CD14-positive monocyte (primary cell): ENCODE measurements around the gene CDK16. TPM values are rescaled to one million over a fixed set of nuclear protein-coding genes. Genes with fewer than 3 reads are reported as not detected.

Source experiments
- DNase-seq, 3 donors: peaks; one replicate each; pipeline ENCODE4 v3.0.0-alpha.2; 2011 to 2022
- H2AFZ ChIP-seq: 2 replicates; pipeline ENCODE4 v1.6.0; 2012; ENCODE audit warnings: mild to moderate bottlenecking, low read depth, low read length, inconsistent platforms; ENCODE audit not compliant: insufficient read depth, poor library complexity, severe bottlenecking
- H3K27ac ChIP-seq, 2 donors: 1 replicate in 1 of 2; 2 replicates in 1 of 2; pipeline ENCODE4 v1.5.1; 2012 to 2013; ENCODE audit warnings: low read length in 2 of 2, control low read depth in 1 of 2, inconsistent platforms in 1 of 2, low read depth in 1 of 2, mild to moderate bottlenecking in 1 of 2
- H3K27me3 ChIP-seq, 2 donors: one replicate each; pipeline versions ENCODE4 v1.6.0 to v1.6.1; 2011 to 2013; ENCODE audit warnings: low read length in 2 of 2; ENCODE audit not compliant: control insufficient read depth in 2 of 2, insufficient read depth in 2 of 2
- H3K36me3 ChIP-seq, 2 donors: replicated peaks in 1 of 2; 1 replicate in 1 of 2; 2 replicates in 1 of 2; pipeline versions ENCODE4 v1.5.1 to v1.6.1; 2012 to 2013; ENCODE audit warnings: low read length in 2 of 2, control low read depth in 1 of 2, inconsistent platforms in 1 of 2, mild to moderate bottlenecking in 1 of 2; ENCODE audit not compliant: insufficient read depth in 2 of 2, control insufficient read depth in 1 of 2
- H3K4me1 ChIP-seq, 2 donors: 1 replicate in 1 of 2; 2 replicates in 1 of 2; pipeline versions ENCODE4 v1.5.1 to v1.6.1; 2012 to 2013; ENCODE audit warnings: low read length in 2 of 2, control low read depth in 1 of 2, inconsistent platforms in 1 of 2, mild to moderate bottlenecking in 1 of 2, moderate library complexity in 1 of 2; ENCODE audit not compliant: insufficient read depth in 2 of 2, control insufficient read depth in 1 of 2
- H3K4me2 ChIP-seq: replicated peaks from 2 replicates; pipeline ENCODE3; 2012; ENCODE audit warnings: low read length, moderate library complexity, mild to moderate bottlenecking; ENCODE audit not compliant: poor library complexity, severe bottlenecking; ENCODE audit errors: extremely low read depth
- H3K4me3 ChIP-seq, 3 experiments: fragments of 200-600 bp in 1 of 3; sonication (generic) in 1 of 3; replicated peaks in 1 of 3; 1 replicate in 2 of 3; 2 replicates in 1 of 3; pipeline ENCODE4 v1.5.1; 2011 to 2013; ENCODE audit warnings: low read length in 3 of 3, mild to moderate bottlenecking in 3 of 3, control low read depth in 2 of 3, low read depth in 2 of 3, inconsistent platforms in 1 of 3, moderate library complexity in 1 of 3
- H3K79me2 ChIP-seq: 2 replicates; pipeline ENCODE4 v1.6.0; 2012; ENCODE audit warnings: mild to moderate bottlenecking, control low read depth, inconsistent platforms, low read length, moderate library complexity; ENCODE audit not compliant: insufficient read depth
- H3K9ac ChIP-seq: 2 replicates; pipeline ENCODE4 v1.6.0; 2017; ENCODE audit warnings: low read length, mild to moderate bottlenecking; ENCODE audit not compliant: insufficient read depth, poor library complexity, severe bottlenecking
- H3K9me3 ChIP-seq, 2 donors: replicated peaks in 1 of 2; 1 replicate in 1 of 2; 2 replicates in 1 of 2; pipeline versions ENCODE4 v1.5.1 to v1.6.1; 2012 to 2013; ENCODE audit warnings: low read length in 2 of 2, control low read depth in 1 of 2; ENCODE audit not compliant: control insufficient read depth in 1 of 2, insufficient read depth in 1 of 2
- H4K20me1 ChIP-seq: 2 replicates; pipeline ENCODE4 v1.6.0; 2012; ENCODE audit warnings: mild to moderate bottlenecking, low read length, control low read depth, moderate library complexity; ENCODE audit not compliant: insufficient read depth
- H3K27ac Mint-ChIP-seq, 7 donors: one replicate each; pipeline ENCODE4 v1.8.0; 2020; ENCODE audit warnings: mild to moderate bottlenecking in 7 of 7, mixed read lengths in 7 of 7, moderate library complexity in 6 of 7, inconsistent platforms in 2 of 7
- H3K27me3 Mint-ChIP-seq, 3 donors: one replicate each; pipeline ENCODE4 v1.8.0; 2021 to 2022; ENCODE audit warnings: low read depth in 3 of 3, mild to moderate bottlenecking in 3 of 3, mixed read lengths in 3 of 3, moderate library complexity in 3 of 3, inconsistent platforms in 1 of 3
- H3K36me3 Mint-ChIP-seq, 2 donors: one replicate each; pipeline ENCODE4 v1.8.0; 2020; ENCODE audit warnings: mixed read lengths in 2 of 2, inconsistent platforms in 1 of 2, mild to moderate bottlenecking in 1 of 2
- H3K4me1 Mint-ChIP-seq: one replicate; pipeline ENCODE4 v1.8.0; 2020; ENCODE audit warnings: mild to moderate bottlenecking, mixed read lengths
- H3K4me3 Mint-ChIP-seq, 2 donors: one replicate each; pipeline ENCODE4 v1.8.0; 2020; ENCODE audit warnings: mild to moderate bottlenecking in 2 of 2, mixed read lengths in 2 of 2, moderate library complexity in 1 of 2
- H3K9me3 Mint-ChIP-seq, 7 donors: one replicate each; pipeline ENCODE4 v1.8.0; 2020 to 2022; ENCODE audit warnings: mixed read lengths in 7 of 7, mild to moderate bottlenecking in 6 of 7, moderate library complexity in 6 of 7, inconsistent platforms in 2 of 7
- WGBS: methylation state at CpG from one replicate; pipeline ENCODE4 v1.1.5; 2013; ENCODE audit warnings: missing lambda C conversion rate; ENCODE audit not compliant: insufficient coverage; 5-methylcytosine and 5-hydroxymethylcytosine counted together
- intact Hi-C, 2 donors: fragments of 100-400 bp; cut with micrococcal nuclease; formaldehyde crosslinking; loops; one replicate each; pipeline versions ENCODE4 v1.15.0 to v1.15.1; 2023
- polyA plus RNA-seq, 3 donors: library from polyadenylated mRNA; depleted of rRNA in 1 of 3; unstranded in 2 of 3; stranded (reverse) in 1 of 3; fragments of 300-500 nt in 2 of 3; fragments of >200 nt in 1 of 3; fragmentation: Illumina TruSeq in 2 of 3; gene quantifications; 1 replicate in 2 of 3; 2 replicates in 1 of 3; pipeline ENCODE4 v1.2.3, GENCODE V29; 2012 to 2021
- TF ChIP-seq, protein P1 (sequence below): fragments of 200-600 bp; IDR thresholded peaks from one replicate; pipeline ENCODE4 v1.8.0; 2022; ENCODE audit warnings: antibody characterized with exemption, mild to moderate bottlenecking

CDK16 gene
- polyA plus RNA-seq, 3 donors = 7.3 to 97.4 (median 14.1) TPM

DNA sequence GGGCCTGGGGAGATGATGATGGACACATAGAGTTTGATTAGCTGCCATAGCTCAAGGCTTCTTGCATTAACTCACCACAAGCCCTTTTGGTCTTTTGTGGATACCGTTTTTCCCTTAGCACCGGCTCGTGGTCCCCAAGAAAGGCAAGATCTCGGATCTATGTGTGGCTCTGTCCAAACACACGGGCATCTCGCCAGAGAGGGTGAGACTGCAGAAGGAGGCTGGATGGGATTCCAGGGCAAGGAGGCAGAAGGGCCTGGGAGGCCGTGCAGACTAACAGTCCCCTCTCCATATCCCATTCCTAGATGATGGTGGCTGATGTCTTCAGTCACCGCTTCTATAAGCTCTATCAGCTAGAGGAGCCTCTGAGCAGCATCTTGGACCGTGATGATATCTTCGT is 23.8 kb downstream of the CDK16 start:
- H3K79me2 ChIP-seq = peaks cover 1% of the 10 kb centered on the region
- TF ChIP-seq, protein P1, sequence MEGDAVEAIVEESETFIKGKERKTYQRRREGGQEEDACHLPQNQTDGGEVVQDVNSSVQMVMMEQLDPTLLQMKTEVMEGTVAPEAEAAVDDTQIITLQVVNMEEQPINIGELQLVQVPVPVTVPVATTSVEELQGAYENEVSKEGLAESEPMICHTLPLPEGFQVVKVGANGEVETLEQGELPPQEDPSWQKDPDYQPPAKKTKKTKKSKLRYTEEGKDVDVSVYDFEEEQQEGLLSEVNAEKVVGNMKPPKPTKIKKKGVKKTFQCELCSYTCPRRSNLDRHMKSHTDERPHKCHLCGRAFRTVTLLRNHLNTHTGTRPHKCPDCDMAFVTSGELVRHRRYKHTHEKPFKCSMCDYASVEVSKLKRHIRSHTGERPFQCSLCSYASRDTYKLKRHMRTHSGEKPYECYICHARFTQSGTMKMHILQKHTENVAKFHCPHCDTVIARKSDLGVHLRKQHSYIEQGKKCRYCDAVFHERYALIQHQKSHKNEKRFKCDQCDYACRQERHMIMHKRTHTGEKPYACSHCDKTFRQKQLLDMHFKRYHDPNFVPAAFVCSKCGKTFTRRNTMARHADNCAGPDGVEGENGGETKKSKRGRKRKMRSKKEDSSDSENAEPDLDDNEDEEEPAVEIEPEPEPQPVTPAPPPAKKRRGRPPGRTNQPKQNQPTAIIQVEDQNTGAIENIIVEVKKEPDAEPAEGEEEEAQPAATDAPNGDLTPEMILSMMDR = no peak
- Mint-ChIP-seq H3K4me1 (no peaks in the 10 kb centered on the region), H3K36me3 (peaks cover 26 to 36% of the 10 kb centered on the region in 2 donors), H3K27me3 (peaks cover 0 to 62% (median 0%) of the 10 kb centered on the region in 3 donors), H3K27ac (no peak overlapping the region), H3K9me3 (peaks cover 0 to 8% (median 0%) of the 10 kb centered on the region in 7 donors), H3K4me3 (no peak overlapping the region)
- H3K9me3 ChIP-seq = no peaks in the 10 kb centered on the region
- H3K9ac ChIP-seq = no peak overlapping the region
- no peak overlapping the region for H3K4me3 ChIP-seq
- H3K4me2 ChIP-seq = no peak overlapping the region
- no peak for DNase-seq
- H3K36me3 ChIP-seq = peaks cover 14 to 40% of the 10 kb centered on the region in 2 donors
- H2AFZ ChIP-seq = no peak overlapping the region
- H3K27me3 ChIP-seq = peaks cover 0 to 3% of the 10 kb centered on the region in 2 donors
- H4K20me1 ChIP-seq = no peaks in the 10 kb centered on the region
- intact Hi-C loops = no loop called here
- no peak overlapping the region for H3K27ac ChIP-seq
- no peaks in the 10 kb centered on the region for H3K4me1 ChIP-seq
- no CpG with 5 or more reads among the region's 10 CpGs for WGBS

DNA sequence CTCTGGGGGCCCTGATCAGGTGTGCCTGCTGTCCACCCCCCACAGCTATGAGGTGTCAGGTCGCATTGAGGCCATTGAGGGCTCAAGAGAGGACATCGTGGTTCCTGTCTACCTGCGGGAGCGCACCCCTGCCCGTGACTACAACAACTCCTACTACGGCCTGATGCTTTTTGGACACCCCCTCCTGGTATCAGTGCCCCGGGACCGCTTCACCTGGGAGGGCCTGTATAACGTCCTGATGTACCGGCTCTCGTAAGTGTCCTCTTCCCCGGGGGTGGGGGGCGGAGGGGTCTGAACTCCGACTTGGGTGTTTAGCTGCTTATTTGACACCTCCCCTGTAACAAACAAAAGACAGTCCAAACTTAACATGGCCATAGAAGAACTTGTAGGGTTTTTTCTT is 24.9 kb downstream of the CDK16 start:
- Histone ChIP-seq H2AFZ (no peak overlapping the region), H3K4me1 (no peaks in the 10 kb centered on the region), H3K79me2 (no peaks in the 10 kb centered on the region), H3K27ac (no peak overlapping the region), H3K4me3 (no peak overlapping the region), H3K9ac (no peak overlapping the region), H3K27me3 (peaks cover 0 to 3% of the 10 kb centered on the region in 2 donors), H3K4me2 (no peak overlapping the region), H4K20me1 (no peaks in the 10 kb centered on the region), H3K36me3 (peaks cover 14 to 40% of the 10 kb centered on the region in 2 donors), H3K9me3 (no peaks in the 10 kb centered on the region)
- intact Hi-C loops = no loop called here
- Mint-ChIP-seq H3K4me3 (no peak overlapping the region), H3K27ac (no peak overlapping the region), H3K27me3 (peaks cover 0 to 62% (median 0%) of the 10 kb centered on the region in 3 donors), H3K36me3 (peaks cover 26 to 43% of the 10 kb centered on the region in 2 donors), H3K4me1 (no peaks in the 10 kb centered on the region), H3K9me3 (peaks cover 0 to 8% (median 0%) of the 10 kb centered on the region in 7 donors)
- TF ChIP-seq, protein P1 = no peak
- WGBS = 97% methylated on average over 9 of the region's 14 CpGs
- DNase-seq = no peak
